Activated CD8-positive, alpha-beta T cell treated with anti-CD3 and anti-CD28 coated beads, Interleukin-2, amount 10 ng/mL, durations not matched to agents 7 days and 5 days (primary cell): ENCODE measurements around the gene CCDC30. TPM values are rescaled to one million over a fixed set of nuclear protein-coding genes. Genes with fewer than 3 reads are reported as not detected.
"Not testable (repeated sequence)": the region's sequence is repeated elsewhere in the genome, so short reads cannot be mapped to it uniquely, and the experiment has no call there.

Experiments
- ATAC-seq: fragments of 150-1000 bp; cut with Tn5 transposase; one replicate; pipeline ENCODE4 v1.10.0; 2021; ENCODE audit warnings: moderate library complexity
- CTCF ChIA-PET: fragments of 350-600 bp; sonication (Branson Sonifier 250); formaldehyde crosslinking; loops from one replicate; lab custom pipeline; 2021; ENCODE audit warnings: antibody characterized with exemption; lab: Charles Lee
- POLR2A ChIA-PET: fragments of 350-600 bp; sonication (Branson Sonifier 250); formaldehyde crosslinking; loops from one replicate; lab custom pipeline; 2021; ENCODE audit warnings: antibody characterized with exemption; lab: Charles Lee
- DNase-seq: peaks from one replicate; pipeline ENCODE4 v3.0.0-alpha.2; 2020
- H3K27ac Mint-ChIP-seq: one replicate; pipeline ENCODE4 v1.8.0; 2021; ENCODE audit warnings: mild to moderate bottlenecking, mixed read lengths
- H3K27me3 Mint-ChIP-seq: one replicate; pipeline ENCODE4 v1.8.0; 2021; ENCODE audit warnings: low read depth, mixed read lengths
- H3K36me3 Mint-ChIP-seq: one replicate; pipeline ENCODE4 v1.8.0; 2021; ENCODE audit warnings: low read depth, mixed read lengths
- H3K4me1 Mint-ChIP-seq: one replicate; pipeline ENCODE4 v1.8.0; 2021; ENCODE audit warnings: low read depth, mixed read lengths
- H3K4me3 Mint-ChIP-seq: one replicate; pipeline ENCODE4 v1.8.0; 2021; ENCODE audit warnings: mild to moderate bottlenecking, mixed read lengths
- H3K9me3 Mint-ChIP-seq: one replicate; pipeline ENCODE4 v1.8.0; 2022; ENCODE audit warnings: mixed read lengths; ENCODE audit not compliant: insufficient read depth
- total RNA-seq, 2 experiments: library from RNA; stranded (reverse); gene quantifications; one replicate each; pipeline ENCODE4 v1.2.3, GENCODE V29; 2021

The CCDC30 gene
- total RNA-seq, 2 experiments from 2014 or later: 1.7 to 2.2 TPM

GRCh38 chr1:42682484-42682738, 219.3 kb downstream of the CCDC30 start:
- Mint-ChIP-seq H3K4me3 (peak overlapping the region; percentile 97), H3K27ac (peak overlapping the region; percentile 99), H3K36me3 (peaks cover 40% of the 10 kb centered on the region), H3K4me1 (peaks cover 52% of the 10 kb centered on the region)
- not testable (repeated sequence) for H3K27me3 Mint-ChIP-seq, DNase-seq, H3K9me3 Mint-ChIP-seq
- POLR2A ChIA-PET: interaction anchor here (0.7 to 3.8 kb wide), 12 partner anchors 10 to 772 kb away, joined by 3 to 41 read pairs (median 6); partner anchors contain the start of genes C1orf50, HYI, P3H1 and PPCS
- ATAC-seq: peak; percentile 17
- CTCF ChIA-PET: interaction anchor here (1.3 to 4.0 kb wide), 4 partner anchors 11 to 84 kb away, joined by 3 to 17 read pairs (median 8); partner anchors contain the start of genes C1orf50, P3H1 and PPIH

DNA sequence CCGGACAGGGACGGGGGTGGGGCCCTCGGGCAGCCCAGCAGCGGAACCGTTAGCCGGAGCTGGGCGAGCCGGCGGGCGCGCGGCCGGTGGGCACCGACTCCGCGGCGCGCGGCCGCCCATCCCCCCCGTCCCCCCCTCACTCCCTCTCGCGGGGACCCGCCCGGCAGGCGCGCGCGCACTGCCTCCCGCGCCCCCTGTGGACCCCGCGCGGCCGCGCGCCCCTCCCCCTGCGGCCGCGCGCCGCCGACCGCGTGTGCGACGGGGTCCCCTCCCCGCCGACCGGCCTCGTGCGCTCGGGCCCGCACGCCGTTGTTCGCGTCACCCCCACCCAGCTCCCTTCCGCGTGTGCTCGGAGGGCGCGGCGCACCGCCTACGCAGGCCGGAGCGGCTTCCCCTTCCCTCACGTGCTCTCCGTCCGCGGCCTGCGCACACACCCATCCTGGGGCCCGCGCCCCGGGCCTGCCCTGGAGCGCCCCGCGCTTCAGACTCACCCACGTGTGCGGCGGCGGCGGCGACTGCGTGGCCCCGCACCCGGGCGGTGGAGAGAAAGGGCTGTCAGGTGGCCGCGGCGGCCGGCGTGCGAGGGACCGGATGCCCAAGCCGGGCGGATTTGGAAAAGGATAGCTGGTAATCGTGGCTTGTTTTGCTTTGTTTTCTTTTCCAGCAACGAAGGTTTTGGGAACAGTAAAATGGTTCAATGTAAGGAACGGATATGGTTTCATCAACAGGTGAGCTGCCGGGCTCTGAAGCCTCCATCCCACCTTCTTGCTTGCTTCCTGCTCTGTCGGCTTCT, 219.8 kb downstream of the CCDC30 start:
- Mint-ChIP-seq H3K4me3 (peak overlapping the region; percentile 97), H3K36me3 (peaks cover 46% of the 10 kb centered on the region), H3K27ac (peak overlapping the region; percentile 94), H3K9me3 (no peaks in the 10 kb centered on the region), H3K27me3 (no peaks in the 10 kb centered on the region), H3K4me1 (peaks cover 58% of the 10 kb centered on the region)
- ChIA-PET POLR2A (interaction anchor here (0.7 to 3.8 kb wide), 15 partner anchors 9 to 771 kb away, joined by 3 to 41 read pairs (median 5); partner anchors contain the start of genes C1orf50, HYI, P3H1 and PPCS), CTCF (interaction anchor here (0.7 to 4.0 kb wide), 7 partner anchors 9 to 219 kb away, joined by 3 to 17 read pairs (median 6); partner anchors contain the start of genes C1orf50, P3H1 and PPIH)
- ATAC-seq (peak; percentile 40), DNase-seq (peak; percentile 70)

GRCh38 chr1:42684139-42684538, 221.1 kb downstream of the CCDC30 start:
- Mint-ChIP-seq H3K27me3 (no peaks in the 10 kb centered on the region), H3K4me3 (peak overlapping the region; percentile 97), H3K9me3 (no peaks in the 10 kb centered on the region), H3K4me1 (peaks cover 68% of the 10 kb centered on the region), H3K36me3 (peaks cover 51% of the 10 kb centered on the region), H3K27ac (peak overlapping the region; percentile 94)
- ChIA-PET CTCF (interaction anchor here (0.7 to 4.0 kb wide), 3 partner anchors 8 to 26 kb away, joined by 3 to 17 read pairs (median 6); partner anchors contain the start of gene PPIH), POLR2A (interaction anchor here (0.6 to 3.8 kb wide), 7 partner anchors 8 to 348 kb away, joined by 3 to 41 read pairs (median 16); partner anchors contain the start of genes C1orf50, P3H1 and PPIH)
- ATAC-seq (no peak), DNase-seq (peak; percentile 30)

GRCh38 chr1:42686418-42686817, 223.3 kb downstream of the CCDC30 start:
- POLR2A ChIA-PET: interaction anchor here (0.6 to 1.4 kb wide), 3 partner anchors 10 to 33 kb away, joined by 3 read pairs; no protein-coding TSS in a partner anchor
- H3K9me3 Mint-ChIP-seq: no peaks in the 10 kb centered on the region
- H3K36me3 Mint-ChIP-seq: peaks cover 56% of the 10 kb centered on the region
- ATAC-seq: no peak
- H3K4me3 Mint-ChIP-seq: peak overlapping the region; percentile 40
- peaks cover 70% of the 10 kb centered on the region for H3K4me1 Mint-ChIP-seq
- no peak overlapping the region for H3K27ac Mint-ChIP-seq
- H3K27me3 Mint-ChIP-seq: no peaks in the 10 kb centered on the region
- CTCF ChIA-PET: interaction anchor here (1.0 to 1.3 kb wide), 2 partner anchors 15 to 80 kb away, joined by 3 to 4 read pairs; no protein-coding TSS in a partner anchor
- DNase-seq: no peak

DNA sequence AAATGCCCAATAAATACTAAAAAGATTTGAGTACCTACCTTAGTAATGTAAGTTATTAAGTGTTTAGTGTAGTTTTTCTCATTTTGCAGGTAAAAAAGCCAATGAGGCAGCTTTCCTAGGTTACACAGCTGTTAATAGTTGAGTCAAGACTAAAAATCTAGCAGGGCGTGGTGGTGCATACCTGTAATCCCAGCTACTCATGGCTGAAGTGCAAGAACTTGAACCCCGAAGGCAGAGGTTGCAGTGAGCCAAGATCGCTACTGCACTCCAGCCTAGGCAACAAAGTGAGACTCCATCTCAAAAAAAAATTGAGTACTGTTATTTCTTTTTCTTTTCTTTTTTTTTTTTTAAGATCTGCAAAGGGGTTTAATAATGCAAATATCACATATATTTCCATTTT, 226.8 kb downstream of the CCDC30 start:
- Mint-ChIP-seq H3K4me3 (no peak overlapping the region), H3K9me3 (no peaks in the 10 kb centered on the region), H3K36me3 (peaks cover 62% of the 10 kb centered on the region), H3K27me3 (no peaks in the 10 kb centered on the region), H3K4me1 (peaks cover 76% of the 10 kb centered on the region), H3K27ac (no peak overlapping the region)
- ChIA-PET CTCF (interaction anchor here (1.4 to 1.5 kb wide), 2 partner anchors 10 to 12 kb away, joined by 5 read pairs; no protein-coding TSS in a partner anchor), POLR2A (interaction anchor here (0.7 kb wide), 1 partner anchor 94 kb away, joined by 3 read pairs; no protein-coding TSS in a partner anchor)
- no peak for ATAC-seq
- no peak for DNase-seq

GRCh38 chr1:42690477-42691156, 227.5 kb downstream of the CCDC30 start:
- Mint-ChIP-seq H3K27me3 (no peaks in the 10 kb centered on the region), H3K9me3 (no peaks in the 10 kb centered on the region), H3K36me3 (peaks cover 63% of the 10 kb centered on the region), H3K27ac (no peak overlapping the region), H3K4me3 (no peak overlapping the region), H3K4me1 (peaks cover 72% of the 10 kb centered on the region)
- no peak for ATAC-seq
- POLR2A ChIA-PET: interaction anchor here (0.6 to 1.0 kb wide), 2 partner anchors 13 to 368 kb away, joined by 3 read pairs; no protein-coding TSS in a partner anchor
- CTCF ChIA-PET: interaction anchor here (0.7 to 1.5 kb wide), 12 partner anchors 9 to 375 kb away, joined by 3 to 5 read pairs (median 4); partner anchors contain the start of genes C1orf50 and PPIH
- no peak for DNase-seq

DNA sequence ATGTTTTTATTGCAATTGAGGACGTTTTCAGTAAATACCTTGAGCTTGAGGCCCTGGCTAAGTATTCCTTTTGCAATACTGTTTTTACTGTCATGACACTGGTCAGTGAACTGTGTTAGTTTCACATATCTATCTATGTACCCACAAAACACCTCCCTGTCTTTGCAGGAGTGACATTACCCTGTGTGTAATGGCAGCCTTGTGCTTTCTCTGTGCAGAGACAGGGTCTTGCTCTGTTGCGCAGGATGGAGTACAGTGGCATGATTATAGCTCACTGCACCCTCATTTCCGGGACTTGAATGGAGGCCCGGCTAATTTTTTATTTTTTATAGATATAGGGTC, 228.0 kb downstream of the CCDC30 start:
- peaks cover 66% of the 10 kb centered on the region for H3K36me3 Mint-ChIP-seq
- POLR2A ChIA-PET: interaction anchor here (0.6 to 2.3 kb wide), 3 partner anchors 9 to 367 kb away, joined by 3 to 16 read pairs (median 3); partner anchors contain the start of gene YBX1
- no peak overlapping the region for H3K4me3 Mint-ChIP-seq
- DNase-seq: no peak
- H3K4me1 Mint-ChIP-seq: peaks cover 67% of the 10 kb centered on the region
- no peaks in the 10 kb centered on the region for H3K9me3 Mint-ChIP-seq
- CTCF ChIA-PET: interaction anchor here (0.7 to 2.0 kb wide), 14 partner anchors 7 to 376 kb away, joined by 3 to 6 read pairs (median 4); partner anchors contain the start of genes C1orf50, PPIH and ZNF691
- no peaks in the 10 kb centered on the region for H3K27me3 Mint-ChIP-seq
- H3K27ac Mint-ChIP-seq: no peak overlapping the region
- no peak for ATAC-seq

DNA sequence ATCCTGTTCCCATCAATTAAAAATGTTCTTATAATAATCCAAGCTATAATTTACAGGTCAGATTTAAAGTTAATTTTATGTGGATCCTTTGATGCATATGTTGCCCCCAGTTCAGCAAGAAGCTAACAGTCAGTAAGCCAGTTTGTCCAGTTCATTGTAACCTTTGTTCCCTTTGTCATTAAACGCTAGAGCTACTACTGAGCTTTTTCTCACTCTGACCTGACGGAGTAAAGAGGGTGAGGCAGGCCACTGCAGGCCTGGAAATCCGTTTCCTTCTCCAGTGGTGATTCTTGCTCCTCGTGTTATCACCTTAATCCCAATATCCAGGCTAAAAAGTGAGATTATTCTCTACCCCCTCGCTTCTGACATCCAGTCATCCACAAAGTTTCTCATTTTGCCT, 229.4 kb downstream of the CCDC30 start:
- ChIA-PET POLR2A (interaction anchor here (0.7 to 2.3 kb wide), 2 partner anchors 10 to 53 kb away, joined by 3 to 16 read pairs; partner anchors contain the start of gene YBX1), CTCF (interaction anchor here (1.4 to 2.0 kb wide), 2 partner anchors 9 to 154 kb away, joined by 3 to 6 read pairs; partner anchors contain the start of gene ZNF691)
- no peak overlapping the region for H3K4me3 Mint-ChIP-seq

GRCh38 chr1:42692911-42693310, 229.8 kb downstream of the CCDC30 start:
- POLR2A ChIA-PET: interaction anchor here (2.3 kb wide), 1 partner anchor 10 kb away, joined by 16 read pairs; the partner anchor contains the start of gene YBX1
- Mint-ChIP-seq H3K27ac (peak overlapping the region; percentile 11), H3K36me3 (peaks cover 68% of the 10 kb centered on the region), H3K9me3 (no peaks in the 10 kb centered on the region), H3K27me3 (no peaks in the 10 kb centered on the region), H3K4me3 (no peak overlapping the region), H3K4me1 (peaks cover 50% of the 10 kb centered on the region)
- no peak for ATAC-seq
- no peak for DNase-seq
- CTCF ChIA-PET: interaction anchor here (2.0 kb wide), 1 partner anchor 9 kb away, joined by 6 read pairs; no protein-coding TSS in a partner anchor

More for the DNA sequence above, 229.4 kb downstream of the CCDC30 start:
- ATAC-seq (no peak), DNase-seq (no peak)
- peak overlapping the region; percentile 11 for H3K27ac Mint-ChIP-seq
- peaks cover 68% of the 10 kb centered on the region for H3K36me3 Mint-ChIP-seq
- H3K9me3 Mint-ChIP-seq: no peaks in the 10 kb centered on the region
- no peaks in the 10 kb centered on the region for H3K27me3 Mint-ChIP-seq
- H3K4me1 Mint-ChIP-seq: peaks cover 55% of the 10 kb centered on the region

DNA sequence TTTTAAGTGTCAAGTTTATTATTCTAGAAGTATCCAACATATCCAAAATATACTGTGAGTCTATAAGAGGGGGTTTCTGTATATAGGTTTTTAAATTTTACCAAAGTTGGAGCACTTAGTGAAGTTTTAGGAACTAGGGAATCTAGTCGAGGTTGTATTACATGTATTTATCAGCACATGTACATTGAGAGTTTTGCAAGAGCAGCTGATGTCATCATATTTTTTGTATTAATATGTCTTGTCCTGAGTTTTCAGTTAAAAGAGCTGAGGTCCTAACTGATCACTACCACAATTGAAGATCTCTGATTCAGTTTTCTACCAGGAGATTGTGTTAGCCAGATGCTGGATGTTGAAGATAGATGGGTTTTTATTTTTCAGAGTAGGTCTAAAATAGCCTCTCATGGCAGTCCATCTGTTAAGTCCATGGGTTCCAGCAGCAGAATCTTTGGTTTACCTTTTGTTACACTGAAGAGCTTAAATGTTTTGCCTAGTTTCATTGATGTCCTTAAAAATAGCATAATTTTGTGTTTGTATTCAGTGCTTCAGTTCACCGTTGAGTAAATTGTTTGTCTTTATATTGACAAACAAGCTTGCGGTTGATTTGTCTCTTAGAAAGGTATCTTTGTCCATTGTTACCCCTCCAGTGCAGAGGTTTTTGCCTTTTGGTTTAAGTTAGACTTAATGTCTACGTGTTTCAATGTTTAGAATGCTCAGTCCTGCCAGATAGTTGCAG, 235.2 kb downstream of the CCDC30 start:
- Mint-ChIP-seq H3K27ac (no peak overlapping the region), H3K9me3 (no peaks in the 10 kb centered on the region), H3K4me3 (no peak overlapping the region), H3K4me1 (peaks cover 8% of the 10 kb centered on the region), H3K27me3 (no peaks in the 10 kb centered on the region), H3K36me3 (peaks cover 90% of the 10 kb centered on the region)
- ChIA-PET CTCF (no interaction called here), POLR2A (no interaction called here)
- ATAC-seq: no peak
- DNase-seq: no peak
